Heart right ventricle (tissue), 16 donors: ENCODE measurements around the gene EYS. TPM values are rescaled to one million over a fixed set of nuclear protein-coding genes. Genes with fewer than 3 reads are reported as not detected.

ENCODE experiments used
- ATAC-seq, 8 donors: fragments of 200-7000 bp; cut with Tn5 transposase; one replicate each; pipeline ENCODE4 v1.9.1; 2020; ENCODE audit warnings: mild to moderate bottlenecking in 8 of 8, moderate library complexity in 8 of 8, moderate number of reproducible peaks in 1 of 8
- DNase-seq, 2 donors: peaks; one replicate each; pipeline ENCODE4 v3.0.0-alpha.2; 2020
- H3K27ac ChIP-seq, 10 donors: fragments of 200-600 bp; sonication (generic) in 2 of 10; one replicate each; pipeline versions ENCODE4 v1.5.0 to v1.8.0; 2020 to 2022; ENCODE audit warnings: mild to moderate bottlenecking in 3 of 10
- H3K27me3 ChIP-seq, 7 donors: fragments of 200-600 bp; one replicate each; pipeline ENCODE4 v1.8.0; 2021 to 2022; ENCODE audit warnings: mild to moderate bottlenecking in 2 of 7
- H3K36me3 ChIP-seq, 9 donors: fragments of 200-600 bp; sonication (generic) in 1 of 9; one replicate each; pipeline versions ENCODE4 v1.5.0 to v1.8.0; 2020 to 2022; ENCODE audit warnings: mild to moderate bottlenecking in 2 of 9
- H3K4me1 ChIP-seq, 9 donors: fragments of 200-600 bp; sonication (generic) in 1 of 9; one replicate each; pipeline versions ENCODE4 v1.5.0 to v1.8.0; 2020 to 2022; ENCODE audit warnings: mild to moderate bottlenecking in 4 of 9
- H3K4me3 ChIP-seq, 10 donors: fragments of 200-600 bp; sonication (generic) in 2 of 10; one replicate each; pipeline versions ENCODE4 v1.5.0 to v1.8.0; 2020 to 2022; ENCODE audit warnings: mild to moderate bottlenecking in 7 of 10, moderate library complexity in 2 of 10
- H3K9me3 ChIP-seq, 11 donors: fragments of 200-600 bp in 10 of 11; sonication (generic) in 2 of 11; one replicate each; pipeline versions ENCODE4 v1.5.0 to v1.8.0; 2013 to 2022; ENCODE audit warnings: mild to moderate bottlenecking in 2 of 11, control low read depth in 1 of 11, moderate library complexity in 1 of 11
- CTCF ChIP-seq, 9 donors: fragments of 200-600 bp; sonication (generic) in 2 of 9; IDR thresholded peaks; one replicate each; pipeline versions ENCODE4 v1.5.0 to v1.8.0; 2021 to 2022; ENCODE audit warnings: antibody characterized with exemption in 9 of 9, mild to moderate bottlenecking in 5 of 9, moderate library complexity in 1 of 9
- WGBS, 2 donors: extraction: QIAGEN DNeasy Blood & Tissue Kit; methylation state at CpG; one replicate each; pipeline ENCODE4 v1.1.7; 2013; ENCODE audit warnings: inconsistent platforms in 1 of 2; 5-methylcytosine and 5-hydroxymethylcytosine counted together
- intact Hi-C, 10 donors: fragments of 100-400 bp; cut with DNase I; formaldehyde crosslinking; loops; one replicate each; pipeline versions ENCODE4 v1.11.1 to v1.14.2; 2022
- polyA plus RNA-seq, 2 donors: library from polyadenylated mRNA; stranded (reverse); fragments of 200-250 nt; gene quantifications; one replicate each; pipeline ENCODE4 v1.2.3, GENCODE V29; 2013
- total RNA-seq, 10 donors: library from RNA; stranded (reverse); fragmentation: NEBNext Ultra II Directional in 3 of 10; extraction: Animal tissue kit (Norgen Biotek cat#: 25700) in 3 of 10; gene quantifications; one replicate each; pipeline versions ENCODE4 v1.2.1 to v1.2.4, GENCODE V29; 2021 to 2023
- donor health status: Arrhythmogenic right ventricular cardiomyopathy.
- donor health status: ischemic (EF 13 %, LVEDD 7.1; RV severe dilation, severe dysfunction).
- donor health status: healthy with polysubstance abuse.
- donor health status: DM: no; HTN: yes; CAD: no.
- donor health status: DM: no; HTN: no; CAD: no.
- donor health status: ischemic (EF 25% LVEDD 6.9; RV normal size, moderate dysfunction).
- donor health status: ischemic (EF 25% LVEDD 5.7; RV mildly dilated, moderate dysfunction).
- donor health status: healthy.
- donor health status: DM: yes; HTN: yes; CAD: no.
- donor health status: Ischemic cardiomyopathy.
- donor health status: ischemic (EF 35%, LVEDD 5.7; RV mildly dilated, moderate dysfunction).
- donor health status: nonischemic (EF 11% LVEDD 7.7; RV severe dilation, severe dysfunction).
- donor health status: DM: yes; HTN: yes; CAD: no.
- donor health status: PGD.
- donor health status: ischemic (EF 29% LVEDD 5.4; RV normal size, mild dysfunction).
- donor health status: nonischemic (EF 23%, LVEDD 6.1; RV moderate dilation, normal function).

EYS gene
- total and polyA plus RNA-seq, 12 donors: 0.02 to 0.40 (median 0.18) TPM; not detected in 8

GRCh38 chr6:63750400-63750799, 1956.6 kb downstream of the EYS start:
- DNase-seq (no peak), ATAC-seq (no peak)
- no peaks in the 10 kb centered on the region for H3K27me3 ChIP-seq
- no peak overlapping the region for H3K4me3 ChIP-seq
- 90 to 91% methylated on average over 2 of the region's 2 CpGs for WGBS, 2 donors
- TF ChIP-seq CTCF (IDR thresholded peaks at IDR 0.05): no peak
- H3K27ac ChIP-seq: no peak overlapping the region
- H3K36me3 ChIP-seq: peaks cover 0 to 5% (median 0%) of the 10 kb centered on the region in 9 donors
- no peaks in the 10 kb centered on the region for H3K4me1 ChIP-seq
- peaks cover 0 to 12% (median 0%) of the 10 kb centered on the region in 11 donors for H3K9me3 ChIP-seq
- intact Hi-C loops: no loop called here

DNA sequence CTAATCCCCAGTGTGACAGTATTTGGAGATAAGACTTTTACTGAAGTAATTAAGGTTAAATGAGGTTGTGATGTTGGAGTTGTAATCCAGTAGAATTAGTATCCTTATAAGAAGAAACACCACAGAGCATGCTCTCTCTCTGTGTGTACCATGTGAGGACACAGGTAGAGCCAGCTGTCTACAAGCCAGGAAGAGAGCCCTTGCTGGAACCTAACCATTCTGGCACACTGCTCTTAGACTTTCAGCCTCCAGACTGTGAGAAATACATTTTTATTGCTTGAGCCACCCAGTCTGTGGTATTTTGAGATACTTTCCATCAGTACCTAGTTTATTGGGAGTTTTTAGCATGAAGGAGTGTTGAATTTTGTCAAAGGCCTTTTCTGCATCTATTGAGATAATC, 1961.2 kb downstream of the EYS start:
- no peak for ATAC-seq
- intact Hi-C loops: no loop called here

DNA sequence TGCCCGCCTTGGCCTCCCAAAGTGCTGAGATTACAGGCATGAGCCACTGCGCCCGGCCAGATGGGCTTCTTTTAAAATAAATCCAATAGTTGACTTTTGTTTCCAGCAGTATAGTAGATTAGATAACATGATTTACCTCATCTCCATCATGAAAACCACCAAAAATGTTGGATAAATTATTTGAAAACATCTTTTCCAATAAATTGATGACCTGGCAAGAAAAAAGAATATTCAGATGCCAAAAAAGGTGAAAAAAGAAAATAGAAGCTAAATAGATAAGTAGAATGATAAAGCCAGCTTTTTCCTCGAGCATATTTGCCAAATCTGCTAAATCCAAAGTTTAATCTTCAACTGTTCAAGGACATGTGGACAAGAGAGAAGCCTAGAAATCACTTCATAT, 1962.2 kb downstream of the EYS start:
- peaks cover 0 to 11% (median 0%) of the 10 kb centered on the region in 11 donors for H3K9me3 ChIP-seq
- WGBS, 2 donors: 84 to 87% methylated on average over 4 of the region's 4 CpGs
- intact Hi-C loops: no loop called here
- no peak for DNase-seq
- H3K27ac ChIP-seq: no peak overlapping the region
- no peak overlapping the region for H3K4me3 ChIP-seq
- ATAC-seq: no peak
- no peaks in the 10 kb centered on the region for H3K36me3 ChIP-seq
- H3K27me3 ChIP-seq: no peaks in the 10 kb centered on the region
- no peak for TF ChIP-seq CTCF (IDR thresholded peaks at IDR 0.05)
- no peaks in the 10 kb centered on the region for H3K4me1 ChIP-seq

More for the DNA sequence above, 1961.2 kb downstream of the EYS start:
- TF ChIP-seq CTCF (IDR thresholded peaks at IDR 0.05): no peak
- Histone ChIP-seq H3K27ac (no peak overlapping the region), H3K4me1 (no peaks in the 10 kb centered on the region), H3K4me3 (no peak overlapping the region), H3K36me3 (peaks cover 0 to 5% (median 0%) of the 10 kb centered on the region in 9 donors), H3K27me3 (no peaks in the 10 kb centered on the region), H3K9me3 (peaks cover 0 to 11% (median 0%) of the 10 kb centered on the region in 11 donors)
- DNase-seq: no peak

DNA sequence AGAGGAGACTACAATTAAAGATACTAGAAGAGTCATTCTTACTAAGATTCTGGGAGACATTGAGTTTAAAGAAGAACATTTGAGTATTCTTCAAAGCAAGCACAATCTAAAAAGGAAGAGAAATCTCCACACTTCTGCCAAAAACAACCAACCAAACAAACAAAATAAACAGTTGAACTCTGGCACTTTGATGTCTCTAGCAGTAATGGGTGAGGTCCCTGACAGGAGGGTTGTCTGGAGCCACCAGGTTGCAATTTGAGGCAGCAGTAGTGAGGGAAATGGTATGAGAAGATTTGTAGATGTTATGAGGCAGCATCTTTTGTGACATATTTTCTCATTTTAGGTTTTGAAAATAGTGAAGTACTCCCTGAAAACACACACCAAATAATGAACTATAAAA, 1963.3 kb downstream of the EYS start:
- no peak overlapping the region for H3K4me3 ChIP-seq
- intact Hi-C loops: no loop called here
- TF ChIP-seq CTCF (IDR thresholded peaks at IDR 0.05): no peak
- H3K27me3 ChIP-seq: no peaks in the 10 kb centered on the region
- H3K4me1 ChIP-seq: no peaks in the 10 kb centered on the region
- peaks cover 0 to 11% (median 0%) of the 10 kb centered on the region in 11 donors for H3K9me3 ChIP-seq
- no peak for ATAC-seq
- no peak for DNase-seq
- no peaks in the 10 kb centered on the region for H3K36me3 ChIP-seq
- no peak overlapping the region for H3K27ac ChIP-seq

- no peaks in the 10 kb centered on the region for H3K36me3 ChIP-seq
- peaks cover 0 to 18% (median 0%) of the 10 kb centered on the region in 11 donors for H3K9me3 ChIP-seq
- H3K4me3 ChIP-seq: no peak overlapping the region
- H3K4me1 ChIP-seq: no peaks in the 10 kb centered on the region
- H3K27ac ChIP-seq: no peak overlapping the region
- ATAC-seq (no peak), DNase-seq (no peak)
- no peaks in the 10 kb centered on the region for H3K27me3 ChIP-seq
- intact Hi-C loops: no loop called here
- no peak for TF ChIP-seq CTCF (IDR thresholded peaks at IDR 0.05)
Measured at GRCh38 chr6:63742060-63742459, 1965.0 kb downstream of the EYS start.
